BJ (cell line): ENCODE results near the gene RASGEF1C. TPM values are rescaled to one million over a fixed set of nuclear protein-coding genes. Genes with fewer than 3 reads are reported as not detected.

ENCODE experiments used
- CTCF ChIA-PET: fragments of 350-600 bp; formaldehyde crosslinking; extraction: SDS; loops from one replicate; lab custom pipeline; 2021; ENCODE audit warnings: antibody characterized with exemption, inconsistent platforms; lab: Yijun Ruan, JAX
- POLR2A ChIA-PET: fragments of 300-600 bp; sonication (Branson Sonifier 250); formaldehyde crosslinking; extraction: SDS; loops from one replicate; lab custom pipeline; 2021; ENCODE audit warnings: antibody characterized with exemption; lab: Charles Lee
- DNase-seq: peaks from one replicate; pipeline ENCODE4 v3.0.0-alpha.2; 2011; ENCODE audit warnings: low read depth
- H3K27me3 ChIP-seq: 2 replicates; pipeline ENCODE4 v1.6.0; 2011; ENCODE audit warnings: low read length; ENCODE audit not compliant: control insufficient read depth, insufficient read depth
- H3K36me3 ChIP-seq: 2 replicates; pipeline ENCODE4 v1.5.1; 2011; ENCODE audit warnings: low read length; ENCODE audit not compliant: control insufficient read depth, insufficient read depth
- H3K4me3 ChIP-seq: 2 replicates; pipeline ENCODE4 v1.5.1; 2011; ENCODE audit warnings: low read depth, mild to moderate bottlenecking, control low read depth, low read length
- CTCF ChIP-seq: IDR thresholded peaks from 2 replicates; pipeline ENCODE4 v1.5.1; 2011; ENCODE audit warnings: low read depth, mild to moderate bottlenecking, control low read depth, inconsistent platforms, low read length, moderate library complexity; ENCODE audit not compliant: insufficient read depth
- polyA plus RNA-seq: library from polyadenylated mRNA; depleted of rRNA; stranded (reverse); fragments of >200 nt; gene quantifications from 2 replicates; pipeline ENCODE4 v1.2.3, GENCODE V29; 2011

The RASGEF1C gene
- polyA plus RNA-seq, 1 experiment = not detected

- Histone ChIP-seq H3K4me3 (no peak overlapping the region), H3K27me3 (no peaks in the 10 kb centered on the region), H3K36me3 (no peaks in the 10 kb centered on the region)
- ChIA-PET CTCF (no interaction called here), POLR2A (no interaction called here)
- no peak for DNase-seq
- TF ChIP-seq CTCF = no peak
These were observed 34.4 kb downstream of the RASGEF1C start for GRCh38 chr5:180174587-180174972.

- CTCF ChIA-PET = no interaction called here
- POLR2A ChIA-PET = no interaction called here
- H3K27me3 ChIP-seq = no peaks in the 10 kb centered on the region
These were observed 35.0 kb downstream of the RASGEF1C start for GRCh38 chr5:180173875-180174586.

GRCh38 chr5:180173198-180173544 lies 35.8 kb downstream of the RASGEF1C start:
- H3K27me3 ChIP-seq = no peaks in the 10 kb centered on the region
- POLR2A ChIA-PET = no interaction called here
- no peak for DNase-seq
- H3K4me3 ChIP-seq = no peak overlapping the region
- no peak for TF ChIP-seq CTCF
- CTCF ChIA-PET = no interaction called here
- no peaks in the 10 kb centered on the region for H3K36me3 ChIP-seq

More at GRCh38 chr5:180173875-180174586, 35.0 kb downstream of the RASGEF1C start:
- DNase-seq = no peak
- TF ChIP-seq CTCF = no peak
- no peak overlapping the region for H3K4me3 ChIP-seq
- H3K36me3 ChIP-seq = no peaks in the 10 kb centered on the region

GRCh38 chr5:180172447-180173197 lies 36.4 kb downstream of the RASGEF1C start:
- H3K4me3 ChIP-seq = no peak overlapping the region
- no peak for DNase-seq
- H3K27me3 ChIP-seq = no peaks in the 10 kb centered on the region
- no peaks in the 10 kb centered on the region for H3K36me3 ChIP-seq
- ChIA-PET POLR2A (no interaction called here), CTCF (no interaction called here)
- no peak for TF ChIP-seq CTCF

GRCh38 chr5:180171568-180172094 lies 37.4 kb downstream of the RASGEF1C start:
- no peaks in the 10 kb centered on the region for H3K27me3 ChIP-seq
- ChIA-PET CTCF (no interaction called here), POLR2A (no interaction called here)
- H3K36me3 ChIP-seq = no peaks in the 10 kb centered on the region
- no peak for DNase-seq
- H3K4me3 ChIP-seq = no peak overlapping the region
- no peak for TF ChIP-seq CTCF
